Activated CD4-positive, alpha-beta T cell treated with anti-CD3 and anti-CD28 coated beads, Interleukin-2, amount 50 U/mL, for 24 hours (primary cell): ENCODE data around the gene CHAF1A.

Experiments used
- DNase-seq, 2 donors: peaks; one replicate each; pipeline ENCODE4 v3.0.0-alpha.2; 2020; ENCODE audit warnings: low read depth in 1 of 2, low spot score in 1 of 2

Gene CHAF1A

DNA sequence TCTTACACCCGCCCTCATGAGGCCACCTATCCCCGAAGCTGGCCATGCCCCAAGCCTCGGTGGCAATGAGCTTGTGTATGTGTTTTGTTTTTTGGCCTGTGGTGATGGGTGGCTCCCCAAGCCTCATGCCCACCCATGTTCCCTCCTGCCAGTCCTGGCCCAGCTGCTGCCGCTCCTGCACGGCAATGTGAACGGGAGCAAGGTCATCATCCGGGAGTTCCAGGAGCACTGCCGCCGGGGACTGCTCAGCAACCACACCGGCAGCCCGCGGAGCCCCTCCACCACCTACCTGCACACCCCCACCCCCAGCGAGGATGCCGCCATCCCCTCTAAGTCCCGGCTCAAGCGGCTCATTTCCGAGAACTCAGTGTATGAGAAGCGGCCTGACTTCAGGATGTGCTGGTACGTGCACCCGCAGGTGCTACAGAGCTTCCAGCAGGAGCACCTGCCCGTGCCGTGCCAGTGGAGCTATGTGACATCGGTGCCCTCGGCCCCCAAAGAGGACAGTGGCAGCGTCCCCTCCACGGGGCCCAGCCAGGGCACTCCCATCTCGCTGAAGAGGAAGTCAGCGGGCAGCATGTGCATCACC is 30.6 kb downstream of the CHAF1A start:
- DNase-seq, result no peak

DNA sequence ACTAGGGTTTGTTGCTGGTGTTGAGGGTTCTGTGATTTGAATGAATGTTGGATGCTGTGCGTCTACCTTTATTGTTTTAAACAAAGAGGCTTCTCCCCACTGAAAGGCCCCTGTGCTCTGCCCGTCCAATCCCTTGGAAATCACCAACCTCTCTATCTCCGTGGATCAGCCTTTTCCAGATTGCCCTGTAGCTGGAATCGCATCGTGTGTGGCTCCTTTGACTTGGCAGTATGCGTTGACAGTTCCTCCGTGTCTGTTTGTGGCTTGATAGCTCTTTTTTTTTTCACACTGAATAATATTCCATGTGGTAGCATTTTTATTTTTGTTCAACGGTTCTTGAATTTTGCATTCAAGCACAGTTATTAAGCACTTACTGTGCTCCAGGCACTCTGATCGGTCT is 32.0 kb downstream of the CHAF1A start:
- DNase-seq, result no peak

DNA sequence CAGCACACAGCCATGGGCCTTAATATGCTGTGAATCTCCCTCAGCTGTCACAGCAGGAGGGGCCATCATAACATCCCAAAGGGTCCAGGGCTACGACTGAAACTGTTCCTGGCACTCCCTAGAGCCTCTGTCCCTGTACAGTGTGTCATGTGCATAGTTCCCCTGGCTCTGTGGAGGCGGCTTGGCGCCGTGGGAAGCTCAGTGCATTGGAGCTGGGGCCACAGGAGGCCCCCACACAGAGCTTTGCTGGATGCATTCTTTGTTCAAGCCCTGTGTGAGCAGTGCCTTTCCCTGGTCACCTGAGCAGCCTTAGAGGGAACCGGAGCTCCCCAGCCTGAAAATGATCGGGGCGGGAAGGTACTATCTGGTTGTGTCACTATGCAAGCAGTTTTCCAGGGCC is 33.8 kb downstream of the CHAF1A start:
- no peak for DNase-seq

DNA sequence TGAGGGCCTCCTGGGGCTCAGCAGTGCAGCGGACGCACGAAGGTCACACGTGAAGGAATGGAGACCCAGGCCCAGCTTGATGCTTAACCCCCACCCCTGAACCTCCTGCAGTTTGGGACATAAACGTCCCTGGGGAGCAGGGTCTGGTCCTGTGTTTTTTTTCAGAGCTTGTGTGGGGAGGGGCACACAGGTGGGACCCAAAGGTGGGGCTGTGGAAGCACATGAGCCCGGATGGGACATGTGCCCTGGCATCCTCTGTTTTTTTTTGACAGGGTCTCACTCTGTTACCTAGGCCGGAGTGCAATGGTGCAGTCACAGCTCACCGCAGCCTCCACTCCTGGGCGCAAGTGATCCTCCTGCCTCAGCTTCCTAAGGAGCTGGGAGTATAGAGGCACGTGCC is 34.7 kb downstream of the CHAF1A start:
- DNase-seq, result no peak

DNA sequence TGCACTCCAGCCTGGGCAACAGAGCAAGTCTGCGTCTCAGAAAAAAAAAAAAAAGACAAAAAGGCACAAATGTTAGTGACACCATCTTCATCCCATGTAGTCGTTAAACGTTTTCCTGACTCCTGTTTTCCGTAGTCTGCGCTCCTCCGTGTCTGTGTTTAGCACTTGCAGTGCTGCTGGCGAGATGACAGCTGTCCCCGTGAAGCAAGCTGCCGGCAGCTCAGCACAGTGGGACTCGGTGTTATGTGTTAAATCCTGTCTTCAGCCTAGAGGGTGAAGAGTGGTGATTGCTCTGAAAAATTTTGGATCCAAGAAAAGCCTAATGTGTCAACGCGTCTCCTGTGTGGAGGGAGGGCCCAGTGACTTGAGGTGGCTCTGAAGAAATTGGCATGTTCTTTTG is 36.8 kb downstream of the CHAF1A start:
- DNase-seq, result no peak

DNA sequence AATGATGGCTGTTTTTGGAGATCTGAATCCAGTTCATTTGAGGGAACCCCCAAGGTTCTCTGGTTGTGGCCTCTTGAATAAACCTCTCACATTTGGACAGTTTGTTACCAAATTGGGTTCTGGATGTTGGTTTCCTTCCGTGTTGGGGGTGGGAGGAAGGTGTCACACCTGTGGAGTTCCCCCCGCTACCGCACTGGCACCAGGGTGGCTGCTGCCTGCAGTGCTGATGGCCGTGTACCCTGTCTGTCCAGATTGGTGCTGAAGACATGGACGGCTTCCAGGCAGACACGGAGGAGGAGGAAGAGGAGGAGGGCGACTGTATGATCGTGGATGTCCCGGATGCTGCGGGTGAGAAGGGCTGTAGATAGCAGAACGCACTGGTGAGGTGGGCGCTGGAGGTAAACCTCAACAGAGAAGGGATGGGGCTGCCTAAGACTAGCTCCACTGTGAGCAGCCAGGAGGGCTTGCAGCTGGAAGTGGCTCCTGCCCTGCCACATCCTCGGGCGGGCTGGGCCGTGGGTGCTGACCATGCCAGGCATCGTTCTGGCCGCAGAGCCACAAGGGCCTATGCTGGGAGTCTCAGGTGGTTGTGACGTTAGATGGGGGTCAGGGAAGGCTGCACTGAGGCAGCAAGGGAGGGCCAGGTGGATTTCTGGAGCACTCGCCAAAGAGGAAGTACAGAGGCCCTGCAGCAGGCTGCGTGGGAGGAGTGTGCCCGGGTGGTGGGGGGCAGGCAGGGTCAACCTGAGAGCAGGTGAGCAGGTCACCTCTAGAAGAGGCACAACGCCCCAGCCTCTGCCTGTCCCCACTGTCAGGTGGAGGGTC is 39.8 kb downstream of the CHAF1A start:
- DNase-seq, result no peak

DNA sequence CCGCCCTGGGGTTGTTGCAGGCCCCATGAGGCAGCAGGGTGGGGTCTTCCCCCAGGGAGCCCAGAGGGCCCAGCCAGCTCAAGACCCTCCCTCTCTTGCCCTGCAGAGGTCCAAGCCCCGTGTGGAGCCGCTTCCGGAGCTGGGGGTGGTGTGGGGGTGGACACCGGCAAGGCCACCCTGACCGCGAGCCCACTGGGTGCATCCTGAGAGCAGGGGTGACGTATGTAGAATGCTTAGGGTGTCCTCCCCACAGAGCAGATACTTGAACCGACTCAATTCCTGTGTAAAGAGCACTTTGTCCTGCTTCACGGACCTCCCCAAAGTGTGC is 40.3 kb downstream of the CHAF1A start:
- no peak for DNase-seq

DNA sequence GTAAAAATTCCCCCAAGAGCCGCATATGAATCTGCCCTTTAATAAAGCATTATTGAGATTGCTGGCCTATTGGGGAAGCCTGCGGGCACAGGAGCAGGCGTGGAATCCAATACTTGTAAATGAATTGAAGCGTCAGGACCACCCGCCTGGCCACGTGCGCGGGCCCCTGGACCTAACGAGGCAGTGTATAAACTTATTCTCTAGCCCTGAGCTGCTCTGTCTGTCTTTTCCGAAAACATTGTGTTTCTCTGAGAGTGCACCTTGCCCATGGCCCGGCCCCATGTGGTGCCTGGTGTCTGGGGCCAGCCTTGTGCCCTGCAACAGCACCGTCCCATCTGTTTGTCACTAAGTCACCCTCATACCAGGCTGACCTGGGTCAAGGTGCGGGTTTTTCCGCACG is 40.7 kb downstream of the CHAF1A start:
- no peak for DNase-seq

DNA sequence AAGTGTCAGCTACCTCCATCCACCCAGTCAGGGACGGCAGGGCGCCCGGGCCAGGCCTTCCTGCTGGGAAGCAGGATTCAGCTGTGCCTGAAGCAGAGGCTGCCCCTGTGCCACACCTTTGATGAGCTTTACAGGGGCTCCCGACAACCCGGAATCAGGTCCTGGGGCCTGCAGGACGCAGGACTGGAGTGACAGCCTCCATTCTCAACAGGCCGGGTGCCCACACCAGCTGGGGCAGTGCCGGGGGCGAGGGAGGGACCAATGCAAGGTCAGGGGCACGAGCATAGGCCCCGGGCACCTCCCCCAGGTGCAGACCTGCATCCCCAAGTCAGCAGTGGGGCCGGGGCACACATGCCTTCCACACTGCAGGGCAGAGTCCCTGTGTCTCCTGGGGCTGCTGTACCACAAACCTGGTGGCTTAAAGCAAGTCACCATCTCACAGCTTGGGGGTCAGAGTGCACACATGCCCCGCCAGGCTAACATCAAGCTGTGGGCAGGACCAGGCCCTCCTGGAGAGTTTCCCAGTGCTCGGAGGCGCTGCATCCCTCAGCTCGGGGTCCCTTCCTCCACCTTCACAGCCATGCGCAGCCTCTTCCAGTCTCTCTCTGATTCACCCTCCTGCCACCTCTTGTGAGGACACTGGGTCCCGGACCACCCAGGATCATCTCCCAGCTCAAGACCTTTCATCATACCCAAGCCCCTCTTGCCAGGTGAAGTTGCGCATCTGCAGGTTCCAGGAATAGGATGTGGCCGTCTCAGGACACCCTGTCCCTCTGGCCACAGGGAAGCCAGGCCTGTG is 41.7 kb downstream of the CHAF1A start:
- DNase-seq, result no peak

DNA sequence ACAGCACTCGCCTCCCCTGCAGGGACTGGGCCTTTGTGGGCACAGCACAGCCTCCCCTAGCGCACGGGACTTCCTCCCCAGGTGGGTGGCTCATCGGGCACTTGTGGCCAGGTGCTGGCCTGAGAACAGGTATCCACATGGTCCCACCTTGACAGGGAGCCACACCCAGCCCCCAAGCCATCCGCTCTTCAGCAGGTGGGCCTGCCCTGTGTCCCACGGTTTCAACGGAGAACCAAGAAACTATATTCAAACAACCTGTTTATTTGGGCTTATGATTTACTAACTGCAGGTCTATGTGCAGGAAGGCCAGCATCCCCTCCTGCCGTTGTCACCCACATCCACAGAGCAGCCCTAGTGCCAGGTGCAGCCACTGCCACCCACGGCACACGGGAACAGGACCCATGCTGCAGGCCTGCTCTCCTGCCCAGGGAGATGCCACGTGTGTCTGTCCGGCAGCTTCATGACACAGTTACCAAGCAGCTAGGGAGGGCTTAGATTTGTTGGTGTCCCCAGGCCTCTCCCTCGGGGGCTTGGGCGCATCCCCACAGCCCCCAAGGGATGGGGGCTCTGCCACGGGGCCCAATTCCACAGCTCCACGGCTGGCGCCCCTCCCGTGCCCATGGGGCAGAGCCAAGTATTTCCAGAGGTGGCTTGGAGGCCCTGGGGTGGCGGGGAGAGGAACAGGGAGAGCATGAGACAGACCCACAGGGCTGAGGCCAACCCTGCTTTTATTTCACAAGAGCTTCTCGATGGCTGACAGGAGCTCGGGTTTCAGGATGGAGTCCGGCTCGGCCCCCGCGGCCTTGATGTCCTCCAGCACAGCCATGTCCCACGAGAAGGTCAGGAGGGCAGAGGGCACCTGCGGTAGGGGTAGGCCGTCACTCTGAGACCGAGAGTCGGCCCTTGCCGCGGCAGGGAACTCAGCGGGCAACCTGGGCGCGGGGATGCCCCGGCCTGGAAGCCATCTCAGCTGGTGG is 42.6 kb downstream of the CHAF1A start:
- no peak for DNase-seq

DNA sequence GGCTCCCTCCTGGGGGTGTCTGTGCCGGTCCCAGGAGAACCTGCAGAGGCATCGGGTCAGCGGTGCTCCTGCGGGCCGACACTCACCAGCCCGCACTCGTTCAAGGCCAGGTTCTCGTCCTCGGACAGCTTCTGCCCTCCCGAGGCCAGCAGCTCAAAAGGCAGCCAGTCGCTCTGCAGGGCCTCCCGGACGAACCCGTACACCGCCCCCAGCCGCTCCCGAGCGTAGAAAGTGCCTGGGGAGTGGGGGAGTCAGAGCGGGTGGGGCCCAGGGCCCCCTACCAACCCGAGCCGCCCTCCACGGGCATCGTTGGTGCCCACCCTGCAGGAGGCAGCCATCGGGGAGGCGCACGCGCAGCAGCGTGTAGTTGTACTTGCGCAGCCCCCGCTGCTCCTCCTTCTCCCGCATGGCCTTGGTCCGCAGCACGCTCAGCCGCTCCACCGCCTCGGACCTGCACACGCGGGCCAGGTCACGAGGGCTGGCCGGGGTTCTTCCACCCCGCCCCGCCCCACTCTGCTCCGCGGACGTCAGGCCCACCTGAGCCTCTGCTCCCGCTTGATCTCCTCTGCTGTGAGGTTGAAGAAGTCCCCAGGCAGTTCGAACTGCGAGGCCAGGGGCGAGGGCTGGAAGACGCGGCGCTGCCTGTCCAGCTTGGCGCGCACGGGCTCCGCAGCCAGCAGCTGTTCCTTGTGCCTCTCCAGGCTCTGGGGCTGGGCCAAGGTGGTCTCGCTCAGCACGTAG is 43.7 kb downstream of the CHAF1A start:
- DNase-seq, result no peak

DNA sequence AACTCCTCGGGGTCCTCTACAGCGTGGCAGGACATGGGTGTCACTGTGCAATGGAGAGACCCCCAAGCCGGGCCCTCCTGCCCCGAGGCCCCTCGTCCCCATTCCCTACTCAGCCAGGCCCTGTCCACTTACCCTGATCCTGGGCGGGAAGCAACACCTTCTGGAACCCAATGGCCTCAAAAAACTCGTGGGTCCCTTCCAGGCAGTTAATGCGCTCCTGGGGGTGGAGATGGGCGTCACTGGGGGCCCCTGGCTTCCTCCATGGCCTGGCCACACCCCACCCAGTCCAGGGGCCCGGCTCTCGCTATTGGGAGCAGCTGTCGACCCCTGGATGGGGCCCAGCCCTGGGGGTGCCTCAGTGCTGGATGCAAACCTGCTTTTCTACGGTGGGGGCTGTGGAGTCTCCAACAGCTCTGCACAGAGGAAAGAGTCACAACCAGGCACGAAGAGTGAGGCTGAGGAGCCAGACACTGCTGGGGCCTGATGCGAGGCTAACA is 44.3 kb downstream of the CHAF1A start:
- DNase-seq, result no peak

DNA sequence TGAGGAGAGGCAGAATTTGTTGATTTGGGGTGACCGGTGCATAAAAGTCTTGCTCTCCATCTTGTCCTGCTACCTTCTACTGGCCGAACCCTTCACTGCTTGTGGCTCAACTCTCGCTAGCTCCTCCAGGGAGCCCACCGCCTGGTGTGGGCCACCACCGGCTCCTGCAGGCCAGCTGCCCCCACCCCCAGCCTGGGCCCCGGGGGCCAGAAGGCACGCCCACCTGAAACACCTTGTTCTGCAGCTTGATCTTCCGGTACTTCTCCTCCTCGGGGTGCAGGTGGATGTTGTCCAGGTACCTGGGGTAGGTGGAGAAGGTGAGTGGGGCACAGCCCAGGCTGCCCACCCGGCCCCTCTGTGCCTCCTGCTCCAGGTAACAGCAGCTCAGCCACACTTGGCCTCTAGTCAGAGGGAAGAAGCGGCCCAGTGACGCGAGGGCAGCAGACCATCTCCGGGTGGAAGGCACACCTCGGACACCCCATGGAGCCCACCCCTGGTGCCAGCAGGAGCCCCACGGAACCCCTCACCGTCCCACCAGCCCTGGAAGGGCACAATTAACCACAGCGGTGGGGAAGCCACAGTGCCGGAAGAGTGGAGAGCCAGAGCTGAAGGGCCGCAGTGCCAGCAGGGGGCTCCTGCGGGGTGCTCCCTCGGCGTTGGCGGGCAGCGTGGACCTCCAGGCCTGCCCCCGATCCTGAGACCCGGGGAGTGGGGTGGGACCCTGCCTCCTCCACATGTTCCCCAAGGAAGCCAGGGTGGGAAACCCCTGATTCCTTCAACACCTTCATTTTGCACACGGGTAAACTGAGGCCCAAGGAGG is 45.1 kb downstream of the CHAF1A start:
- no peak for DNase-seq

DNA sequence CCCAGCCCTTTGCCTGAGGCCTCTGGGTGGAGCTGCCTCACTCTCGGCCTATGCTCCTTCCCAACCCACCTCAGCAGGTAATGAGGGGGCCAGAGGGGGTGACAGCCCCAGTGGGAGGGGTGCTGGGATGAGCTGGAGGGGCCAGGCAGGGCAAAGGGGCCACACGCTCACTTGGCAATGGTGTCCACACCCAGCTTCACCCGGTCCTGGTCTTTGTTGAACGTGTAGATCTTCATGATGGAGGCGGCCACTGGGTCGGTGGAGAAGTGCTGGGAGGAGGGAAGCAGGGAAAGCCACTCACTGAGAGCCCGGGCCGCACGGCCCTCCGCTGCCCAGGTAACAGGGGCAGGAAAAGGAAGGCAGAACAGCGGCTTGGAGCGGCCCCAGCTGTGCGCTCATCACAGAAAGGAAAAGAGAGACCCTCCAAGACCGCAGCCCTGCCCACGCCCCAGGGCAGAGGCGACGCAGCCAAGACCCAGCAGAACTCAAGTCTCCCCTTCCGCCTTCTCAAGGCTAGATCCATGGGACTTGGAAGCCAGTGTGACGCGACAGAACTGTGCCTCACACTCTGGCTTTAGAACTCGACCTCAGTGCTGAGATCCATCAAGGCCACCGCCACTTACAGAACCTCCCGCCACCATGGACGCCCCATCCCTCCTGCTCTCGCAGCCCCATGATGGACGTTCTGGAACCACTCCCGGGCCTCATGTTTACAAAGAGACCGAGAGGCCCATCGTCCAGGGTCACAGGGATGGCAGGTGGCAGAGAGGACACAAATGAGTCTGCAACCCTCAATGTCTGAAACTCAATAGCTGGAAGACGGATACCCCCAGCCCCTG is 45.9 kb downstream of the CHAF1A start:
- DNase-seq, result no peak

DNA sequence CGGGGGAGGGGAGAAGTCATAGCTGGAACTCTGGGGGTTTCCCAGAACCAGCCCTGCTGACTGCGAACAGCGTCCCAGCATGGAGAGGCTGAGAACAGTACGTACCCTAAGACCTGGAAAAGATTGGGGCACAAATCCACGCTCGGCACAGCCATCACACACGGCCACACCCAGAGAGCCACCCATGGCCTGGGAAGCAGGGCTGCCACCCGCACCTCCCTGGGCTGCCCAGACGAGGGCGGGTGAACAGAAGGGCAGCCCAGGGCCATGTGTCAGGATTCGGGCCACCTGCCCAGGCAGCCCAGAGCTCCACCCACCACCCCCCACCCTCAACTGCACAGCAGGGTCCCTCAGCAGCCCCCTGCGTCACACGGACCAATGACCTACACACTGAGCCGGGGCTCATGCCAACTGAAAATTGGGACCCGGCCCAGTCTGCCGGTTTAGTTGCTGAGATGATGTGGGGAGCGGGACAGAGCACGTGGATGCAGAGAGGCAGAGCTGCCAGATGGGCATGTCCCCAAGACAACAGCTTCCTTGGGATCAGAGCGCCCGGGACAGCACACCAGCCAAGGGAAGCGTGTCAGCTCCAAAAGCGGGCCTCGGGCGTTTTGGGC is 46.7 kb downstream of the CHAF1A start:
- DNase-seq, result no peak

DNA sequence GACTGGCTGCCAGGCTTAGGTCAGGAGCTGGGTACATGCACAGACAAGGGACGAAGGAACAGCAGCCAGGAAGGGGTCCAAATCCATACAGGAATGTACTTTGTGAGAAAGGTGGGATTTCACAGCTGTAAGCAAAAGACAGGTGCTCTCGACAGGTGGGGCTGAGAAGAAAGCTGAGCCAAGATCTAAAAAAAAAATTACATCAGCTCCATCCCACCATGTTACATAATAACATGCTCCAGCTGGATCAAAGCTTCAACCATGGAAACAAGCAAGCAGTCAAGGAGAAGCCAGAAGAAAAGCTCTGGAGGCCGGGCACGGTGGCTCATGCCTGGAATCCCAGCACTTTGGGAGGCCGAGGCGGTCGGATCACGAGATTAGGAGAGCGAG is 47.2 kb downstream of the CHAF1A start:
- no peak for DNase-seq

DNA sequence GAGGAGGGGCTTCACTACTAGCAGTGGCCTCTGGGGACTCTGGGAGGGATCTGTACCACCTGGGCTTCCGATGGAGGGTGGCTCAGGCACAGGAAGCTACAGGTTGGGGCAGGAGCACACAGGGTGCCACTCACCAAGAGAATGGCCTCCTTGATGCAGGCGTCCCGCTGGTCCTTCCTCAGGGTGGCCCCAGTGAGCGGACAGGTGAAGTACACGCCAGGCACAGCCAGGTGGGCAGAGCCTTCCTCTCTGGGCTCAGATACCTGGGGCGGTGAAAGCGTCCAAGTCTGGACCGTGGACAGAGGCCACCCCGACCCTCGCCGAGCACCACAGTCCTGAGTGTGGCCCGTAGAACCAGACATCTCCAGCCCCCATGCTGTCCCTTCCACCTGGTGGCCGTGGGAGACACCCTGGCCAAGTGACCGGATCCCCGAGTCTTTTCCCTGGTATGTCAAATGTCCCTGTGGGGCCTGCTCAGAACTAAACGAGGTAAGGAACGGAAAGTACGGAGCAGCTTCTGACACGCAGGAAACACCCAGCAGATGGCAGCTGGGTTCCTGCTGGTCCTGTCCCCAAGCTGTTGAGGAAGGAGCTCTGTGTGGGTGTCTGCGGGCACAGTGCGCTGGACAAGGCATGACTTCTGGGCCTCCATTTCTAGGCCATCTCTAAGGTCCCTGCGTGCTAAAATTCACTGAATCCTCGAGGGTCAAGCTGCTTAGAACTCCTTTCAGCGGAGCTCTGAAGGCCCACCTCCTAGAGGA is 50.0 kb downstream of the CHAF1A start:
- DNase-seq, result no peak
